HG03378 (cell line): Measurements from ENCODE around the gene ADCY6.

ENCODE experiments used
- ATAC-seq: cut with Tn5 transposase; IDR thresholded peaks from one replicate; pipeline ENCODE4 v1.9.1; 2021; ENCODE audit warnings: mild to moderate bottlenecking, moderate library complexity; ENCODE audit not compliant: unreplicated experiment

Gene ADCY6

DNA sequence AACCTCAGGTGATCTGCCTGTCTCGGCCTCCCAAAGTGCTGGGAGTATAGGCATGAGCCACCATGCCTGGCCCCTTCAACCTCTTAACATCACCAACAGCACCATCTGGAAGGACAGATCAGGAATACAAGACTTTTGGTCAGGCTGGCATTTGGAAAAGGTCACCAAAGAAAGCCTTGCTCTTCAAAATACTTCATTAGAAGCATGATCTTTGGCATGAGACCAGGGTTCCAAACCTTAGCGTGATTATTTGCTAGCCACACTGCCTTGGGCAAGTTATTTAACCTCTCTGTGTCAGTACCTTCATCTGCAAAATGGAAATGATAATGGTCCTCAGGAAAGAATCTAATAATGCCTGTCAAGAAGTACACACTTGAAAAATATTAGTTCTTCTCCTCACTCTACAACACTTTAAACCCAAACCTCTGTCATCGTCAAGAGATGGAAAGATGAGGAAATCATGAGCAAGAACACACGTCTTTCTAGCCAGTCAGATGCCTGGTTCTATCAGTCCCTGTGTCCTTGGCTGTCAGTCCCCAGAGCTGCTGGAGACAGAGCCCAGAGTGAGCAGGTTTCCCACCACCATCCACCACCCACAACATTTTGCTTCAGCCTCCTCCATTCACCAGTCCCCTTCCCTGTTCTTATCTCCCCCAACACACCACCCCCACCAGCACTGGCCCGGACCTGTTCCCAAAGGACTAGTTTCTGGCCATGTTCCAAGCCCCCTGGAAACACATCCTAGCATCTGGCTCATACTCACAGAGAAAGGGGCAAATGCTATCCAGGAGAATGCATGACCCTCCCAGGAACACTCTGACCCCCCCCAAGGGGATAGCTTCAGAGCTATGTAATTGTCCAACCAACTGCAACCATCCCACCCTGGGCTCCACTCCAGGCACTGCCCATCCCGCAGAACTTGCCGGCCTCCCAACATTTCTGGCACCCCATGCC is 2.0 kb downstream of the ADCY6 start:
- no peak for ATAC-seq

- no peak for ATAC-seq
Measured at GRCh38 chr12:48783432-48783831, 5.5 kb downstream of the ADCY6 start.

DNA sequence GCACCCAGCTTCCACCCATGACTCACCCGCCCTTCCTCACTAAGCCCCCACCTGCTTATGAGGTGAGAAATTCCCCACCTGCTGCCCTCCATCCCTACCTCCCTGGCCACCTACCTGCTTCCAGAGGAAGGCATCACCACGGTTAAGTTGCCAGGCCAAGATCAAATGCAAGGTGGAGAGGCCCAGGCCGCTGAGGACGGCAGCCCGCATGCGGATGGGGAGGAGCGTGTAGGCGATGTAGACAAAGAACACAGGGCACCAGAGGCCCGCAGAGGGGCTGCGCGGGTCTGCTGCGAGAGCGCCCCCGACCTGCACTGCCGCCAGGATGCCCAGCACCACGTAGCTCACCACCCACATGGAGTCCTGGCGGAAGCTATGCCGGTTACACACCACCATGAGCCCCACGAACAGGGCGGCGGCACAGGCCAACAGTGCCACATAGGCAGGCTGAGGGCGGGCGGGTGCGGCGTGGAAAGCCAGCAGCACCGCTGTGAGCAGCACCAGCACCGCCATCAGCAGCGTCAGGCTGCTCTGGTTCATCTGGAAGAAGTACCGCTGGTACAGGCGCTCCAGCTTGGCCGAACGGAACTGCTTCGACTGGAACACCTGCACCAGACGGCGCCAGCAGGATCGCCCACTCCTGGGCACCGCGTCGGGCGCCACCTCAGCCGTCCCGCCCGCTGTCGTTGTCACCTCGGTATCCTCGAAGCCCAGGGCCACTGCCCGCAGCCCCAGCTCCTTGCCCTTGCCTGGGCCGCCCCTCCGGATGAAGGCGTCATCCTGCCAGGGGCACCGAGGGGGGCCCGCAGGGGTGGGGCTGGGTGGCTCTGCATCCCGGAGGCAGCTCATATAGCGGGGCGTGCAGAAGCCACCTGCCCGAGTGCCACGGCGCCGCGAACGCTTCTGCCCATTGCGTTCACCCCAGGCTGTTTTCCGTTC is 6.2 kb downstream of the ADCY6 start:
- no peak for ATAC-seq

DNA sequence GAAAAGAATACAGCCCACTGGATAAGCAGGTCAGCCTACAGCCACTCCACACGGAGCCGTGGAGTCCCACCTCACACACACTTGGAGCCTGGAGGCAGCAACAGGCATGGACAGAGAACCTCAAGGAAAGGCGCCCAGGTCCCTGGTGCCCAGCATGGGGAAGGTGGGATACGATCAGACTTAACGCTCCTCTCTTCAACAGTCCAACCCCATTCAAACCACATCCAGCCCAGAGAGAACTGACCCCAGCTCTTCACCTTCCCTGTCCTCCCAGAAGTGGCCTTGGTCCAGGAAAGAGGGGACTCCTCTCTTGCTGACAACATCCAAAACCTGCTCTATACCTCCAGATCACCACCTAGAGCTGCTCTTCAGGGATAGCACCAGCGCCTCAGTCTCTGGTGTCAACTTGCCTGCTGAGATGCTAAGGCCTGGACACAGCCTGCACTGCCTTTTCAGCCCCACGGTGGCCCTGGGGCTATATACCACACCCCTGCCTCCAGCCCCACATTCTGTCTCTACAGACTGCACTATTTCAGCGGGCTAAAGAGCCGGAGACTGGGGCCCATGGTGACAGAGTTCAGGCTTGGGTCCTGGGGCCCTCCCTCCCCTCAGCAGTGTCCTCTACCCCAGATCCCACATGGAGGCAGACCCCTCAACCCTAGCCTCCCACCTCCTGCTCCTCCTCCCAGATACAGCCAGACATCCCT is 7.0 kb downstream of the ADCY6 start:
- no peak for ATAC-seq

DNA sequence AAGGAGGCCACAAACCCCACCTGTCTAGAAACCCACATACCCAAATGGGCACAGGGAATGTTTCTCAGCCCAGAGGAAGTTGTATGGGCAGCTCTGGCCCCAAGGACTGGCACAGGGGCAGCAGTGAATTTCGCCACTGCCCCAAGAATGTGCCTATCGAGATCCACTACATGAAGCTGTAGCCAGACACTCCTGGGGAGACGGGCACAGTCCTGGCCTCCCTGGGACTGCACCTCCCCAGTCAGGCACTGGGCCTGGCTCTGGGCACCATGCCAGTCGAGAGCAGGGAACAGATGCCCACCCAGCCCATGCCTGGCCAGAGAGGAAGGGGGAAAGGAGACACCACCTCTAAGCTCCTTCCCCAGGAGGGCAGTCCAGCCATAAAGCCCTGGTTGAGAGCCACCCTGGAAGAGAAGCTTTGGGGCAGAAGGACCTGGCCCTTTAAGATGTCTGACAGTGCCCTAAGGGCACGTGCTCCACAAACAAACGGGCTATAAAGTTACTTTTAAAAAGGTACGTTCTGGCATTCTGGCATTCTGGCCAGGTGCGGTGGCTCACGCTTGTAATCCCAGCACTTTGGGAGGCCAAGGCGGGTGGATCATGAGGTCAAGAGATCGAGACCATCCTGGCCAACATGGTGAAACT is 8.4 kb downstream of the ADCY6 start:
- ATAC-seq = no peak

DNA sequence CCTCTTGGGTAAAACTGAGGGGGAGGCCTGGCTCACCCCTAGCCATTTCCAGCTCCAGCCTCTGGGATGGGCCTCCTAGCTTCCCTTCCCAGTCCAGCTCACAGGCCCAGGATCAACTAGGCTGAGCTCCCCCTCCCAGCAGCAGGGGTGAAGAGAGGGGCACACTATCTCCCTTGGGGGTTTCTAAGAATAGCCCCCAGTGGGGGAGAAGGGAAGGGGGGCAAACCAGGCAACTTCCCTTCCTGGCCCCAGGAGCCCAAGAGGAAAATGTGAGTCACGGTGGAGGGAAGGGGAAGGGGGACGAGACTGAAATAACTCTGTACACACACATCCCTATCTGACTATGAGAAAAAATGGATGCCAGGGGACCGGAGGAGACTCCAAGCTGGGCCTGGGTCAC is 9.0 kb downstream of the ADCY6 start:
- no peak for ATAC-seq

GRCh38 chr12:48777501-48778400 is 11.1 kb downstream of the ADCY6 start:
- ATAC-seq = no peak

DNA sequence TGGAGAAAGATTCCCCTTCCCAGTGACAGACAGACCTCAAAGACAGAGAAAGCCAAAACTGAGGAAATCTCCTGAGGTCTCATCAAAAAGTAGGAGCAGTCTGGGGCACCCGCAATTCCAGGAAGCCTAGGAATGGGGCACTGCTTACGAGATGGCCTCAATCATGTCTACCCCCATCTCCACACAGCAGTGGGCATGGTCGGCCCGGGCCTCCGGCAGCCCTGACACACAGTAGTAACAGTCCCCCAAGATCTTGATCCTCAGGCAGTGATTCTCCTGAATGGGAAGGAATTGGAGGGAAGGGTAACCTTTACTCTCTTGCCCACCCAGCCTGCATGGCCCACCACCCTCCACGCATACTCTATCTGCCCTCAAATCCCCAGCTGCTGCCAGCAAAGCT is 11.9 kb downstream of the ADCY6 start:
- no peak for ATAC-seq

DNA sequence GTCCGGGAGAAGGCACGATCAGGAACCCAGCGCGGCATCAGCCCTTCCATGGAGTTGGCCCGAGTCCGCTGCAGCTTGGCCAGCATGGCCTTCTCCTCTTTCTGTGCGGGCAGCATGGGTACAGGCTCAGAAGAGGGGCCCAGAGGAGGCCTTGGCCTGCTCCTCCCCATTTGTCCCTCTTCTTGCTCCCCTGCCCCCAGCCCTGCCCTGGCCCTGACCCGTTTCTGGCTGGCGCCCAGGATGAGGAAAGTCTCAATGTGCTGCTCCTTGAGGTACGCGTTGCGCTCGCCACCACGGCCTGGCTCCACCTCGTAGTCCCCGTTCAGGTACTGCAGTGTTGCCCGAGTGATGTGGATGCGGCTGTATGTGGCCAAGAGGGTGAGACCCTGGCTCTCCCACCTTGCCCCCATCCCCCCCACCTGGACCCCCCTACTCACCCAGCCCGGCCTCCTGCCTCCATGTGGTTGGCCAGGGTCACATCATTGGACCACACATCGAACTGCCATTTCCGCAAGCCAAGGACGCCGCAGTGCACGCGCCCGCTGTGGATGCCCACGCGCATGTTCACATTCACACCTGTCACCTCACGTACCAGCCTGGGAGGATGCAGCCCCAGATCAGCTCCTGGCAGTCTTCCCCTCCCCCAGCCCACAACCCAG is 12.8 kb downstream of the ADCY6 start:
- no peak for ATAC-seq

- no peak for ATAC-seq
Measured at GRCh38 chr12:48775299-48775698, 13.6 kb downstream of the ADCY6 start.

DNA sequence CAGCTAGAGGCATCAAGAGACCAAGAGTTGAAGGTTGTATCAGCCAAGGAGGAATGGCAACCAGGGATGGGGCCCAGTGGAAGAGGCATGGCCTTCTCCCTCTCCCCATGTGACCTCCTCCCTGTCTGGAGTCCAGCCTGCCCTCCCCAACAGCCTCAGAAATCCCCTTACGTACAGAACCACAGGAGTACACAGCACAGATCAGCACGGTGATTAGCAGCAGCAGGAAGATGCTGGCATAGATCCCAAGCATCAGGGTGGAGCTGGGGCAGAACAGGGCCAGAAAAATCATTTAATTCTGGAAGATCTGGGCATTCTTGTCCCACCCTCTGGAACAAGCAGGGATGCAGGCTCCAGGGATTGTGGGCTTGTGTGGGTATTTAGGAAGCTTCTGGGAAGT is 14.4 kb downstream of the ADCY6 start:
- no peak for ATAC-seq

DNA sequence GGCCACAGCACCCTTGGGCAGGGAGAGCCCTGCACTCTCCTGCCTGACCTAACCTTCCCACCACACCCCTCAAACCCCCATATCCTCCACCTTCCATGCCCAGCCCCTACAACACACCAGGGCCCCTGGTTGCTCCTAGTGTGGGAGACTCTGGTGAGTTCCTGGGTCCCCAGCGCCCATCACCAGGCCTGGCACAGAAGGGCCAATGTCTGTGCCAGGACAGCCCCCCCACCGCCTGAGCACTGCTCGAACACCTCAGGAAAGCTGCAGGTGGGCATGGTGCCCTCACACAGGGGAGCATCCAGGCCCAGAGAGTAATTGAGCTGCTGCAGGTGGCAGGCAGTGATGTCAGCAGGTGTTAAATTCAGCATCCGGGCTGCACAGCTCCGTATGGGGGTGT is 15.2 kb downstream of the ADCY6 start:
- ATAC-seq = no peak

DNA sequence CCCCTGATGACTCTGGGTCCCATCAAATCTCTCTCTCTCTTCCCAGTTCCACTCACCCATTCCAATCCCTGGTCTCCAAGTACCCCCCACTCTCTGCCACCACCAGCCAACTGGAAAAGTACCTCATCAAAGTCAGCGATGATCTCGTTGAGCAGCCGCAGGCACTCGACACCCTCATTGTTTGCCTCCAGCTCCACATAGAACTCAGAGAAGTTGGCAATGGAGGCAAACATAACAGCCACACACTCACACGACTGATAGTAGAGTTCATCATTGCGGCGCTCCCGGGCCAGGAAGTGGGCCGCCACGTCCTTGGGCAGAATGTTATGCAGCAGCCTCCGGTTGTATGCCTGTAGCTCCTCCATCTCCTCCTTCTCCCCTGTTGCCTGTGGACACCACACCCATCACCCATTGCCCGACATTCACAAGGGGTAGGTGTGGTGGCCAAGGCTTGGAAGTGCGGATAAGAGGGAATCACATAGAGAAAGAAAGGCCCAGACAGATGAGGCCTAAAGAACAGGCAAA is 17.2 kb downstream of the ADCY6 start:
- ATAC-seq = no peak

DNA sequence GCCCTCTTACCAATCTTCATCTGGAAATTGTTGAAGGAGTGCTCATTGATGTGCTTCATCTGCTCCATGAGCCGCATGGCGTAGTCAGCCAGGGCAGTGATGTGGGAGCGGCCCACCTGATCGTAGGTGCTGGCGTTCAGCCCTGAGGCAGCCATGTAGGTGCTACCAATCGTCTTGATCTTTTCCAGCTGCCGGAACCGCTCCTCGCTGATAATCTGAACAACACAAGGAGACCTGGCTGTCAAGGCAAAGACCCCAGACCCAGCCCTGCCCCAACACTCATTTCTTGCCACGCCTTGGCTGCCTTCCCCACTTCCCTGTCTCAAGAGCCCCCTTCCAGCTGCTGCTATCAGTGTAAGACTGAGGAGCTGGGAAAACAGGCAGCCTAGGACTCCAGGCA is 18.1 kb downstream of the ADCY6 start:
- ATAC-seq = no peak

GRCh38 chr12:48768736-48769135 is 20.2 kb downstream of the ADCY6 start:
- ATAC-seq = no peak

DNA sequence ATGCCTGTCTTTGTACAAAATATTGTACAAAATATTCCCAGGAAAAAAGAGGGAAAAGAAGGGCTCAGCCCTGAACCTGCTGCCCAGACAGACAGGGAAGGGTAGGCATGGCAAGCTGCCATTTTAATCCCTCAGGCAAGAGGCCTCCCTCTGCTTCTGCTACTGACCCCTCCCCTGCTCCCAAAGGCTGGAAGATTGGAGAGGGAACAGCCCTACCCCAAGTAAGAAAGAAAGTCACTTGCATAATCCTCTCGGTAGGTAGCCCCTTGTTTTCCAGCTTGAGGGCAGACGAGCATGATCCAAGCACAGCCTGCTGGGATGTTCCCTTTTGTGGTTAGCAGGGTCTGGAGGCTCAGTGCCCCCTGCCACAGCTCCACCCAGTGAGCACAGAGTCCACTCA is 20.7 kb downstream of the ADCY6 start:
- ATAC-seq = no peak

DNA sequence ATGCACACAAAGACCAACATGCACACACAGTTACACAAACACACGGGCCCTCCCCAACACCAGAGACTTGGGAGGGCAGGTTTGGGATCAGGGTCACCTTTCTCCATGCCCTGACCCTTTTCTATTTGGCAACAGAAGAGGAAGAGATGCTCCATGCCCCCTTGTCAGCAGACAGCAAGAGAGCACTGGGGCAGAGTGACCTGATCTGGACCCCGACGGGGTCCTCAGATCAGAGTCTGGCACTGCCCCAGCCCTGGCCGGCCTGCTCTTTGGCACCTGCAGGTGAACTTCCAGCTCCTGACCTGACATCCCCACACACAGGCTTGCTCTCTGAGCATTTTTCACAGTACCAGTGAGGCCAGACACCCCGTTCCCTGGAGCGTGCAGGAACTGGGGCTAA is 21.4 kb downstream of the ADCY6 start:
- no peak for ATAC-seq

GRCh38 chr12:48767047-48767446 is 21.8 kb downstream of the ADCY6 start:
- ATAC-seq = no peak

DNA sequence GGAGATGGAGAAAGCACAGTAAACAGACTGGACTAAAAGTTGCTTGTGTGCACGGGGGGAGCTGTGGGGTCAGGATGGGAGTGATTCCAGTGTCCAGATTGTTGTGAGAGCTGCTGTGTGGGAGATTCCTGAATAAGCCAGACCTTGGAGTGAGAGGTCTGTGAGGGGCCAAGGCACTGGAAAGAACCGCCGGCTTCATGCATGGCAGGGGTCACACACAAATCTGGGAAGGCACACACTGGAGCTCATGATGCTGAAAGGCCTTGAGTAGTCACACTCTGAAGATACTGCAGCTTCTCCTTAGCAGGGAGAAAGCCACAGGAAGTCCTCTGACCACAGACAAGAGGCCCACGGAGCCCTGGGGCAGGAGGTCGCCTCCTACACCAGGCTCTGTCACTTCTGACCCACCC is 23.1 kb downstream of the ADCY6 start:
- ATAC-seq = peak; percentile 47
